Left lobe of liver (tissue), 2 donors: Measurements from ENCODE around the gene SCO2. TPM values are rescaled to one million over a fixed set of nuclear protein-coding genes. Genes with fewer than 3 reads are reported as not detected.
A peak's percentile ranks its signal among the peaks of the same experiment; 100 is the strongest.

Source experiments
- ATAC-seq: fragments of 200-7000 bp; cut with Tn5 transposase; one replicate; pipeline ENCODE4 v1.9.1; 2020; ENCODE audit warnings: mild to moderate bottlenecking, moderate library complexity
- DNase-seq: peaks from one replicate; pipeline ENCODE4 v3.0.0-alpha.2; 2020; ENCODE audit warnings: low spot score
- total RNA-seq: library from RNA; stranded (reverse); gene quantifications from one replicate; pipeline ENCODE4 v1.2.1, GENCODE V29; 2021
- donor health status: DM: no; HTN: no; CAD: no; lungs with moderate emphysema.
- donor health status: DM: no; HTN: yes; CAD: no.

SCO2 gene, protein sequence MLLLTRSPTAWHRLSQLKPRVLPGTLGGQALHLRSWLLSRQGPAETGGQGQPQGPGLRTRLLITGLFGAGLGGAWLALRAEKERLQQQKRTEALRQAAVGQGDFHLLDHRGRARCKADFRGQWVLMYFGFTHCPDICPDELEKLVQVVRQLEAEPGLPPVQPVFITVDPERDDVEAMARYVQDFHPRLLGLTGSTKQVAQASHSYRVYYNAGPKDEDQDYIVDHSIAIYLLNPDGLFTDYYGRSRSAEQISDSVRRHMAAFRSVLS
- not detected for total RNA-seq

DNA sequence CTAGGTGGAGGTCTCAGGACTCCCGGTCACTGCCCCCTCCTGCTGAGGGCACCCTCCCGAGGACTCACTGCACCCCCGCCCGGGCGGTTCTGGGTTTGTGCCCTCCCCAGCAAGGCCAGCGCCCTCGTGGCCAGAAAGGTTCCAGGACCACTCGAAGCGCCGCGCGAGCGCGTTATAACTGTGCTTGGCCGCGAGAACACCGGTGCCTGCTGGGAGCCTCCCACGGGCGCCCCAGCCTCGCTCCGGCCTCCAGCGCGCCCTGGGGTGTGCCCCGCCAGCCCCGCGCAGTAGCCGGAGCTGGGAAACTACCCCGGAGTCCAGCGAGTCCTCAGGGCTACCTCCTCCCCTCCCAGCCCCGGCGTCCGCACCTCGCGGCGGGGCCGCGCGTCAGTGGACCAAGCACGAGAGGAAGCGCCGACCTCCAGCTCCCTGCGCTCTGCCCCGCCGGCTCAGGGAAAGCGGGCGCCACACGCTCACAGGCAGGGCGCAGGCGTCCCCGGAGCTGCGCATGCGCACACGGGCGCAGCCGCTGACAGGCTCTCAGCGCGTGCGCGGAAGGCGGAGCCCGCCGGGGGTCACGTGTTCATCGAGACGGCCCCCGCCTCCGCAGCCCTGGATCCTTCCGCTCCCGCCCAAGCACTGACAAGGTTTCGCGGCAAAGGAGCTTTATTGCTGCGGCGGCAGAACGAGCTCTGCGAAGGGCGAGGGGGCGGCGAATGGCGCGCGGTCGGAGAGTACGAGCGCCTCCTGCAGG is at the start of gene SCO2:
Gene SCO2 (minus strand): TSS at position 495 of the 754 bp plus-strand sequence. CDS start 1,187 bp downstream, outside the sequence.
- ATAC-seq (peak; percentile 53), DNase-seq (peak; percentile 97)

DNA sequence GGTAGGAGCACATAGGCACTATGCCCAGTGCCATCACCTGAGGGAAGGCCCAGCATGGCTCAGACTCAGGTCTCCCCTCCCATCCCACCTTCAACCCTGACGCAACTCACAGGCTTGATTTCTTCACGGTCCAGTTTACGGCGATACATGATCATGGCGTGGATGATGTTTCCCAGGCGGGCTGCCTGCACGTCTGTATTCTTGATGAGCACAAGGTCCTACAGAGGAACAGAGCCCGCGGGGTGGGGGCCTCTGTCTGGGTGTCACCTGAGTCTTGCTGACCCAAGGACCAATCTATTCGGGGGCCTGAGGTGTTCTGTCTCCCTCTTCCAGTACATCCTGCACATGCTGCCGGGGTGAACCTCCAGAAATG is 49.0 kb upstream of the SCO2 start:
- no peak for DNase-seq
- no peak for ATAC-seq

DNA sequence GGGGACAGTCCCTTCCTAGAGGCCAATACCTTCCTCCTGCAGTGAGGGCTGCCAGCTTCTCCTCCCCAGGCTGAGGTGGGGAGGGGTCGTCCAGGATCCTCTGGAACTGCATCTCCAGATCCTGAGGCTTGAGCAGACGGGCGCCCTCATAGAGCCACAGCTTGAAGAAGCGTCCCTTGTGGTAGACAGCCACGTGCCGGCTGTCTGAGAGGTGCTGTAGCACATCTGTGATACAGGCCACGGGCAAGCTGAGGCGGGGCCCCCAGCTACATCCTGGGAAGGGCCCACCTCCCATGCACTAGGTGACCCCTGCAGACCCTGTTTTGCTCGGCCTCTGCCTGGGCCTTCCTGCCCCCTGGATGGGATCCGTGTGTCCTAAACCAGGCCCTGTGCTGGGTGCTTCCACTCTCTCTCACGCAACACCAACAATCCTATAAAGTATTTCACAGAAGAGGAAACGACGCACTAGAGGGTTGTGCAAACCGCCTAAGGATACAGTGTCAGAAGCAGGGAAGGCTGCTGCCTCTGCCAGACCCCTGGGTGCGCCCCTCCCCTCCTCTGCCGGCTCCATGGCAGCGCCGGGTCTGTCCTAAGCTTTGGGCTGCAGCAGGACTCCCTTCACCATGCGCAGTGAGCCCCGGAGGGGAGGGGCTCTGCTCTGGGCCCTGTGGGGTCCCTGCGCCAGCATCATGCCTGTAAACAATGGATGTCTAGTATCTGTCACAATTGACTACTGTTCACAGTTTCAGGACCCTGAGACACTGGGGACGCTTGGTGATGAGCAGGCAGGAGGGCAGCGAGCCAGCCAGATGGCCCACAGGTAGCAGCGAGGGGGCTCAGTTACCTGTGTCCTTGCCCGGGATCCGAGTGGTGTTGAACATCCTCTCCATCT is 48.3 kb upstream of the SCO2 start:
- no peak for ATAC-seq
- DNase-seq = no peak

DNA sequence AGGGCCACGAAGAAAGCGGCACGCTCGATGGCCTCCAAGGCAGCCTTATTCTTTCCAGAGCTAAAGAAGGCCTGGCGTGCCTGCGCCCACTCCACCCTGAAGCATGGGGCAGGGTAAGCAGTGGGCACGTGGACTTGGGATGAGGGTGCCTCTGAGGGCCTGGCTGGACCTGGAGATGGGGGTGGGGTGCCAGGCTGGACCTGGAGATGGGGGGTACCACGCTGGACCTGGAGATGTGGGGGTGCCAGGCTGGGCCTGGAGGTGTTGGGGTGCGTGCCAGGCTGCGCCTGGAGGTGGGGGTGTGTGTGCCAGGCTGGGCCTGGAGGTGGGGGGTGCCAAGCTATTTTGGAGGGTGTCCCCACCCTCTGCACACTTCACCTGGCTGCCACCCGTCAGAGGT is 47.6 kb upstream of the SCO2 start:
- DNase-seq (no peak), ATAC-seq (no peak)

DNA sequence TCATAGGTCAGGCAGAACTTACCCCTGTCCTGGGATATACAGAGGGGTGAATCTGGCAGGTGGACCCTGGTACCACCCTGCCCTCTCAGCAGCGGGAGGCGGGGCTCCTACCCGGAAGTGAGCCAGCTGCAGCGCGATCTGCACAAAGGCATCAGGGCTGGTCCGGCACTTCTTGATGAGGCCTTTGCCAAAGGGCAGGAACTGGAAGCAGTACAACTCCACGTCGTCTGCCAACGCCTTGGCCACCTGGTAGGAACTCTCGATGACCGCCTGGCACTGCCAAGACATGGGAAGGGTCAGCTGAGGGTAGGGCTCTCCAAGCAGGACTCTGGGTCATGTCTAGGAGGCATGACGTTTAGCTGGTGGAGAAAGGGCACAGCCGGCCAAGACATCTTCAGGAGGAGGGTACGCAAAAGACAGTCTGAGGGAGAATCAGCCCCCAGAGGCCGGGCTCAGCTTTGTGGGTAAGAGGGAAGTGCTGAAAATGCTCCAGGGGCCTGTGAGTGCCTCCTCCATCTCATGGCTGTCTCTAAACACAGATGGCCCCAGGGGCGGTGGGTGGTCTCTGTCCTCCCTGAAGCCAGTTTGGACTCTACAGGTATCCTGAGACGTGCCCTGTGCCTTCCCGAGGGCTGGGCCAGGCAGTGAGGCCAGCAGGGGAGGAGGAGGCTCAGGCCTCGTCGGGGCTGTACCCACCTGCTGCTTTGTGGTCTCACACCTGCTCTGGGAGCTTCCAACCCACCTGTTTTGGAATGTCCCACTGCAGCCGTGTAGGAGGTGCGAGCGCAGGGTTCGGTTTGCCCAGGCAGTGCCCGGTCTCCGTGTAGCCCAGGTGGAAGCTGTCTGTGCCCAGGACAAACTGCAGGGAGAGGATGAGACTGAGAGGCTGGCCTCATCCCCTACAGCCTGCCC is 46.1 kb upstream of the SCO2 start:
- no peak for DNase-seq
- no peak for ATAC-seq

DNA sequence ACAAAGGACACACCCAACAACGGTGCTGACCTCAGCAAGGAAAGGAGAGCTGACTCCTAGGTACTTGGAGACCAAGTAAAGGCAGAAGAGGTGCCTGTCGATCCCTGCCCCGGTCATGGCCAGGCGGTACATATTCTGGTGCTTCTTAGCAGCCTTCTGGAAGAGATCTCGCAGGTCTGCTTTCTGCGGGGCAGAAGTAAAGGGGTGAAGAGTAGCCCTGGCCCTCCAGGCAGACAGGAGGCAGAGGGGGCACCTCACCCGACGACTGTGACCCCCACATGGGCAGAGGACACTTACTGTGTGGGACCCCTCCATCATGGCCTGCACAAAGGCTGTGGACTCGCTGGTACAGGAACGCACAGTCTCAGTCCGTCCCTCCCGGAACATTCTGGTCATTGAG is 45.5 kb upstream of the SCO2 start:
- ATAC-seq (no peak), DNase-seq (no peak)

DNA sequence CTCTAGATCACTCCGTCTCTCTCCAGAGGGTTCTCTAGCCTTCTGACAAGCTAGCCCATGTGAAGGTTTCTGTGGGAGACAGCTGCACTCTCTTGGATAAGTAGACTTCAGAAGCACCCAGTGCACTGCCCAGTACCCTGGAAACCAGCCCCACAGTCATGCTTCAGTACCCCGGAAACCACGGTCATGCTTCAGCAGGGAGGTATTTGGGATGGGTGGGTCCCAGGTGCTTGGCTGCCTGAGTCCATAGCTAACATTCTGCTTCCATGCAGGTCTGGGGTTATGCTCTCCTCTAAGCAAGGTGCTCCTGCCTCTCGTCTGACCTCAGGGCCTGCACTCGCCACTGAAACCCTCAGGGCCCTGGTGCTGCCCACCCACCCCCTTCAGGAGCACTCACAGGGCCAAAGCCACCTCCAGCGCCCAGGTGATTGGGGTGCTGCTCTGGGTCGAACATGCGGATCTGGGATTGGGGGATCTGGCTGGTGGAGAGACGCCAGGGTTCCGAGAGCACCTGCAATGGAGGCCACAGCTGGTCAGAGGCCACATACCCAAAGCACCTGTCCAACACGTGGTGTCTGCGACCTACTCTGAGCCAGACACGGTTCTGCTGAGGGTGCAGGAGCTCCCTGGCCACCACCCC is 44.6 kb upstream of the SCO2 start:
- DNase-seq = no peak
- no peak for ATAC-seq

DNA sequence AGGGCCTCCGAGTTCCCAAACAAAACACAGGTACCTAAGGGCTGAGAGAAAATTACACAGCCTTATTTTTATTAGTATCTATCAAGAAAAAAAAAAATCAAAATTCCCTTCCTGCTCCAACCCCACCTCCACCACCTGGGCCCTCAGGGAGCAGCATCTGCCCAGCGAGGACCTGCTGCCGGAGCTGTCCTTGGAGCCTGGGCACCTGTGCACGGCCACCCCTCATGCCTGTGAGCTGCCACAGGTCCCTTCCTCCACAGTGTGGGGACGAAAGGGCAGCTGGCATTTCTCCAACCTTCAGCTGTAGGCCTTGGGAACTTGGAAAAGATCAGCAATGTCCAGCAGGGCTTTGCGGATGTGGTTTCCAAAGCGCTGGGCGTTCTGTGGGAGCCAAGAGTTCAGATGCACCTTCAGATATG is 43.7 kb upstream of the SCO2 start:
- DNase-seq (peak; percentile 92), ATAC-seq (peak; percentile 75)

DNA sequence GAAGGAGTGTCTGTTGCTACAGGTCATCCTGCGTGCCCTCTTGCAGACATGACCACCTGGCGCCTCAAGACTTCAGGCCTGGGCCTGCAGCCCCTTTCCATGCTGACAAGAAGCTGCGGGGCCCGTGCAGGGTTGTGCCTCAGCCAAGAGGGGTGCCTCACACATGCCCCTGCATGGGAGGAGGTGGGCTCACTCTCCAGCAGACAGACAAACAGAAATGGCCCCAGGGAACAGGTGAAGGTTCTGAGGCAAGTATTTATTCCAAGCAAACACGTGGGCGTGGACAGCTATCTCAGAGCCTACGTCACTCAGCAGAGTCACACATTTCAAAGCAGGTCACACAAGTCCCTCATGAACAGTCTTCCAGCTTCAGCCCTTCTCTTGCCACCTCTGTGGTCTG is 43.2 kb upstream of the SCO2 start:
- DNase-seq (peak; percentile 81), ATAC-seq (peak; percentile 74)

DNA sequence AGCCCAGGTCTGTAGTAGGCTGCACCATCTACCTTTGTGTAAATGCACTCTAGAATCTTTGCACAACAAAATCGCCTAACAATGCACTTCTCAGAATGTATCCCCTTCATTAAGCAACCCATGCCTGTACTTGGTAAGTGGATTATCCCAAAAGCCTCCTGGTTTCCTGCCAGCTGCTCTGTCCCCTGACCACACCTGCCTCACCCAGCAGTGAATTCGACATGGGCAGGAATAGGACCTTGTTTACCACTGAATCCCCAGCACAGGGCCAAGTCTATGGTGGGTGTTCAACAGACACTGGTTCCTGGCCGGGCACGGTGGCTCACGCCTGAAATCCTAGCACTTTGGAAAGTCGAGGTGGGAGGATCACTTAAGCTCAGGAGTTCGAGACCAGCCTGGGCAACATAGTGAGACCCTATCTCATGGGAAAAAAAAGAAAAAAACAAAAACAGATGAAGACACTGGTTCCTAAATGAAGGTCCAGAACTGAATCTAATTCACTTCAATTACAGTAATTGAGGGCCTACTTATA is 42.4 kb upstream of the SCO2 start:
- ATAC-seq (no peak), DNase-seq (no peak)

DNA sequence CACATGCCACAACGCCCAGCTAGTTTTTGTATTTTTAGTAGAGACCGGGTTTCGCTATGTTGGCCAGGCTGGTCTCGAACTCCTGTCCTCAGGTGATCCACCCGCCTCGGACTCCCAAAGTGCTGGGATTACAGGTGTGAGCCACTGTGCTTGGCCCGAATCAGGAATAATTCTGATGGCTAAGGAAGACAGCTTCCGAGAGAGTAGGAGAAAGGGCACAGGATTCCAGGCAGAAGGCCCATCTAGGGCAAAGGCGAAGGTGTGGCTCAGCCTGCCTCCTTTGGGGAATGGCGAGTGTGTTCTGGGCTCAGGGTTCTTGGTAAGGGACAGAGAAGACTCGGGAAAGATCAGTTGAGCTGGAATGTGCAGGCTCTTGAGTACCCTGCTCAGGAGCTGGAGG is 38.9 kb upstream of the SCO2 start:
- DNase-seq = no peak
- ATAC-seq = no peak

DNA sequence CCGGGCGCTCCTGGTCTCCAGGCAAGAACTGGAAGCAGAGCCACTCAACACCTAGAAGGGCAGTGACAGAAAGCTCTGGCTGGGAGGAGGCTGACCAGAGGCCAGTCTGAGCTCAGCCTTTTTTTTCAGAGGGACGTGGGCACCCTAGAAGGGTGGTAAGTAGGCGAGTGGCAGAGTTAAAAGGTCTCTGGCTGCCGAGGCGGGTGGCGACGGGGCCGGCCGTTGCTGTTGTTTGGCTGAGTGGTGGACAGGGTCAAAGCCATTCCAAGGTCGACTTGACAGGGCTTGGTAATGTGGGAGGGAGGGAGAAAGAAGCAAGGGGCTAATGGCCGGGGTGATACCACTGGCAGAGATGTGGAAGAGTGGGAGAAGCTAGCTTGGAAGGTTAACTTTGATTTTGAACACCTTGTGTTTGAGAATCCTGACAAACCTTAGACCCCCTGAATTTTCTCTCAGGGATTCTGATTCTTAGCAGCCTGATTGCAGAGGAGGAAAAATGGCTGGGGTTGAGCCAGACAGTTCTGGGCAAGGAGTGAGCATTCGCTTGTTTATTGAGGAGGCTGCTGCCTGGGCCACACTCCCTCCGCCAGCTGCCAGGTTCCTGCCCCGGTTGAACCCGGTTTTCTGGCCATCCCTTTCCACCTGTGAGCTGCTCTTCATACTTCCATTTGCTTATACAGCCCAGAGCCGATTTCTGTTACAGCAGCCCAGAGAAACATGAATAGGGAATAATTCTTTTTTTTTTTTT is 38.2 kb upstream of the SCO2 start:
- peak; percentile 67 for DNase-seq

DNA sequence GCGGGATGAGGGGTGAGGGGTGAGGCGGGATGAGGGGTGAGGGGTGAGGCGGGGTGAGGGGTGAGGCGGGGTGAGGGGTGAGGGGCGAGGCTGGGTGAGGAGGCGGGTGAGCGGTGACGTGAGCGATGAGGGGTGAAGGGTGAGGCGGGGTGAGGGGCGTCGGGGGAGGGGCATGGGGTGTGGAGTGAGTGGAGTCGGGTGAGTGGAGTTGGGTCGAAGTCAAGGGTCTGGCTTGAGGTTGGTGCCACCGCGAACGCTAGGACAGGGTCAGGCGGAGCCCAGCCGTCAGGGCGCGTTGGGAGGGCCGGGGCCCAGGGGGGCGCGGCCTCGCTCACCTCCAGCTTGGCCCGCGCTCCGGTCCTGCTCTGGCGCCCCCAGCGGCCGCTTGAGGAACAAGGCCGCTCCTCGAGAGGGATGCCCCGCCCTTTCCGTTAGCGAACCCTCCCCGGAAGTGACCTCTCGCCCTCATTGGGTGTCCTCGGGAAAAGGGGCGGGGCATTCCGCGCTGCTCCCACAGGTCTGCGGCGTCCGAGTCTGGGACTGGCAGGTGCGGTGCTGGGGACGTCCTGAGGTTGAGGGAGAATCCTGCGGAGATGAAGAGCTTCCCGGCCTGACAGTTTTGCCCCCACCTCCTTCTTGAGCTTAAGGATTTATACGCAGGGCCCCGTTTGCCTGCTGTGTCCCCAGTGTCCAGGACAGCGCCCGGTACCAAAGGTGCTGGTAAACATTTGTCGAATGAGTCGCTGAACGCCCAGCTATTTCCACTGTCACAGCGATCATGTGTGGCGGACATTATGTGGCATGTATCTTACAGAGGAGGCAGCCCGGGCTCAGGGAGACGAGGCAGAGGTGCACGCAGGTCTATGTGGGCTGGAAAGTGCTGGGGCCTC is 37.4 kb upstream of the SCO2 start, which contains the start of gene SYCE3:
Gene SYCE3 (minus strand): TSS at position 397 of the 890 bp plus-strand sequence. CDS start 6,514 bp downstream, outside the sequence.
- ATAC-seq = peak; percentile 93
- peak; percentile 98 for DNase-seq

More for the DNA sequence above, 38.2 kb upstream of the SCO2 start:
- ATAC-seq = peak; percentile 60

DNA sequence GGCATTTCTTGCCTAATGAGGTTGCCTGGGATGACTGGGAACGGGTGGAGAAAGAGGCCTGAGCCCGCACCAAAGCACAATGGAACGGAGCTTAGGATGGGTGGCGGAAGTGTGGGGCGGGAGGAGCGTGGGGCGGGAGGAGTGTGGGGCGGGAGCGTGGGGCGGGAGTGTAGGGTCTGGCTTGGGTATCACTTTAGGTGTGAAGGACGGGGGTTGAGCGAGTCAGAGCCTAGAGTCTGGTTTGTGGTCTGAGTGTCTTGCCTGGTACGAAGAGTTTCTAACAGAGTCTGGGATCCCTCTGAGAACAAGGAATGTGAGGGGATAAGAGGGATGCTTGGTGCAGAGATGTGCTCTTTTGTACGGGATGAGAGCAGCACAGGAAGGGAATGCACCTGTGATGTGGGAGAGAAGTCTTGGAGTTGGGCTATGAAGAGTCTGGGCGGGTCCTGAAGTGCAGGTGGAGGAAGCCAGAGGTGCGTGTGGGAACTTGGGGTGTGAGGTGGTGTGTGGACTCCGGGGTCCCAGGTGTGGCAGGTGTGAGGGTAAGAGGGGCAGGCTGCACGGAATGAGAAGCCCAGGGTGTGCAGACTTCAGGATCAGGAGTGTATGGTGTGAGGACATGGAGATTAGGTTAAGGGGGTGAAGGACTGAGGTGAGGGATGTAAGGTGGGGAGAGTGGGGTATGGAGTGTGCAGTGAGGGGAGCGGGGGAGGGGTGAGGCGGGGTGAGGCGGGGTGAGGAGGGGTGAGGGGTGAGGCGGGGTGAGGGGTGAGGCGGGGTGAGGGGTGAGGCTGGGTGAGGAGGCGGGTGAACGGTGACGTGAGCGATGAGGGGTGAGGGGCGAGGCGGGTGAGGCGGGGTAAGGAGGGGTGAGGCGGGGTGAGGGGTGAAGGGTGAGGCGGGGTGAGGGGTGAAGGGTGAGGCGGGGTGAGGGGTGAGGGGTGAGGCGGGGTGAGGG is 36.3 kb upstream of the SCO2 start:
- DNase-seq (no peak), ATAC-seq (no peak)

DNA sequence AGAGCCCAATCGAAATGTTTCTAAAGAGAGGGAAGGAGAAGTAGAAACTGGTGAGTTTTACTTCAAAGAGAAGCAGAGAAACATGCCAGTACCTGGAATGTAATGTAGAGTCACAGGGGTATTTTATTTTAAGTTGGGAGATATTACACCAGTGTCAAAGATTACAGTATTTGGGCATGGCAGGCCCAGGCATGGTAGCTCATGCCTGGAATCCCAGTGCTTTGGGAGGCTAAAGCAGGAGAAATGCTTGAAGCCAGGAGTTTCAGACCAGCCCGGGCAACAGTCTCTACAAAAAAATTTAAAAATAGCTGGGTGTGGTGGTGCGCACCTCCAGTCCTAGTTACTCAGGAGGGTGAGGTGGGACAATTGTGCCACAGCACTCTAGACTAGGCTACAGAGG is 34.6 kb upstream of the SCO2 start:
- DNase-seq = no peak
- ATAC-seq = no peak

DNA sequence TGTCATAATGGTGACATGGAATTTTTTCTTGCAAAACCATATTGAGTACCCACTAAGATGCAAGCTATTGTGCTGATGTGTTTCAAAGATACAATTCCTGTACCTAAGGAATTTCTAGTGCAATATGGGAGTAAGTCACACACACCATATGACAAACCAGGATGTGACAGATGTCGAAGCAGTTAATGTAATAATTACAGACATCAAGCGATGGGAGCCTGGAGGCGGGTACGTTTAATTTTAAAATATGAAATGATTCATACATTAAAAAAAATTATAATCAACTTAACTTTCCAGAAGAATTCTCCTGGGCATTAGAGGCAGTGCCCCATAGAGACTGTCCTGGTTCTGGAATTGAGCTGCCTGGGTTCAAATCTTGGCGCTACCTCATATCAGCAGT is 31.3 kb upstream of the SCO2 start:
- ATAC-seq (no peak), DNase-seq (no peak)

DNA sequence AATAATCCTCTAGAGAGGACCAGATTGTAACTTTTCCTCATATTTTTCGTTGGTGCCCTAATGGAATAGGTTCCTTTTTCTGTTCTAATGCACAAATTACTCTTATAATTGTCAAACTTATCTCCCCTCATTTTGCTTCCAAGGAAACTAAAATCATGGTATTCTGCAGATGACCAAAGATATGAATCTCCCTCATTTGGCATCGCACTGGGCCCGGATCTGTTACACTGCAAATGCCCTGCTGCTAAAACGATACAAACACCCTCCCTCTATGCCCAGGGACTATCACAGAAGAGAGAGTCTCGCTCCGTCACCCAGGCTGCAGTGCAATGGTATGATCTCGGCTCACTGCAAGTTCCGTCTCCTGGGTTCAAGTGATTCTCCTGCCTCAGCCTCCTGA is 27.9 kb upstream of the SCO2 start:
- ATAC-seq (no peak), DNase-seq (no peak)
